Skeletal muscle tissue (tissue), 4 donors: Measurements from ENCODE around the gene M1AP. TPM values are rescaled to one million over a fixed set of nuclear protein-coding genes. Genes with fewer than 3 reads are reported as not detected.

Experiments used
- H3K27ac ChIP-seq: one replicate; pipeline ENCODE4 v1.7.0; 2013; ENCODE audit warnings: mild to moderate bottlenecking, low read depth, low read length, inconsistent platforms
- H3K27me3 ChIP-seq, 3 donors: one replicate each; pipeline ENCODE4 v1.7.0; 2013; ENCODE audit warnings: low read length in 3 of 3; ENCODE audit not compliant: control insufficient read depth in 3 of 3, insufficient read depth in 3 of 3
- H3K36me3 ChIP-seq, 3 donors: one replicate each; pipeline ENCODE4 v1.7.0; 2013; ENCODE audit warnings: low read length in 3 of 3; ENCODE audit not compliant: control insufficient read depth in 3 of 3, insufficient read depth in 3 of 3
- H3K4me1 ChIP-seq, 3 donors: one replicate each; pipeline ENCODE4 v1.7.0; 2013; ENCODE audit warnings: low read length in 3 of 3, mild to moderate bottlenecking in 3 of 3; ENCODE audit not compliant: control insufficient read depth in 3 of 3, insufficient read depth in 3 of 3
- H3K4me3 ChIP-seq, 3 donors: one replicate each; pipeline ENCODE4 v1.7.0; 2013; ENCODE audit warnings: low read length in 3 of 3
- H3K9ac ChIP-seq, 3 donors: one replicate each; pipeline ENCODE4 v1.7.0; 2013; ENCODE audit warnings: low read length in 3 of 3, mild to moderate bottlenecking in 3 of 3, moderate library complexity in 2 of 3, low read depth in 1 of 3
- H3K9me3 ChIP-seq, 3 donors: one replicate each; pipeline ENCODE4 v1.7.0; 2013; ENCODE audit warnings: low read length in 3 of 3; ENCODE audit not compliant: control insufficient read depth in 3 of 3
- total RNA-seq: library from RNA; depleted of rRNA; stranded (reverse); fragments of >200 nt; gene quantifications from one replicate; pipeline ENCODE4 v1.2.3, GENCODE V29; 2014
- donor health status: Osteomylitis.

M1AP gene
- total RNA-seq, 1 donor from 2014 or later: not detected

GRCh38 chr2:74658516-74658915, 10.4 kb upstream of the M1AP start:
- Histone ChIP-seq H3K9ac (no peak overlapping the region), H3K27me3 (no peaks in the 10 kb centered on the region), H3K4me3 (no peak overlapping the region), H3K36me3 (peaks cover 0 to 12% (median 8%) of the 10 kb centered on the region in 3 donors), H3K27ac (no peak overlapping the region), H3K9me3 (no peaks in the 10 kb centered on the region), H3K4me1 (peaks cover 7 to 10% (median 9%) of the 10 kb centered on the region in 3 donors)

- H3K36me3 ChIP-seq: peaks cover 0 to 8% (median 5%) of the 10 kb centered on the region in 3 donors
Observed at GRCh38 chr2:74655579-74655978, 7.4 kb upstream of the M1AP start.

GRCh38 chr2:74653985-74654882, 6.1 kb upstream of the M1AP start, which contains the start of gene SEMA4F:
Gene SEMA4F, plus strand, starts transcription at chr2:74654247. Its CDS starts 130 bp downstream, at chr2:74654377.
- Histone ChIP-seq H3K9ac (peak within 1 kb of the TSS; percentile 70 to 79 (median 78)), H3K27me3 (no peaks in the 10 kb centered on the region), H3K27ac (no peak within 1 kb of the TSS), H3K36me3 (peaks cover 0 to 6% (median 5%) of the 10 kb centered on the region in 3 donors), H3K4me3 (peak within 1 kb of the TSS; percentile 76 to 82 (median 81)), H3K4me1 (peaks cover 9 to 12% (median 10%) of the 10 kb centered on the region in 3 donors), H3K9me3 (no peaks in the 10 kb centered on the region)

More at GRCh38 chr2:74655579-74655978, 7.4 kb upstream of the M1AP start:
- H3K27me3 ChIP-seq: no peaks in the 10 kb centered on the region
- no peak overlapping the region for H3K27ac ChIP-seq
- no peak overlapping the region for H3K9ac ChIP-seq
- H3K9me3 ChIP-seq: no peaks in the 10 kb centered on the region
- no peak overlapping the region for H3K4me3 ChIP-seq
- peaks cover 9 to 12% (median 10%) of the 10 kb centered on the region in 3 donors for H3K4me1 ChIP-seq

- Histone ChIP-seq H3K27ac (no peak overlapping the region), H3K9me3 (no peaks in the 10 kb centered on the region), H3K4me3 (peak overlapping the region; percentile 76 to 82 (median 81)), H3K36me3 (peaks cover 0 to 6% (median 5%) of the 10 kb centered on the region in 3 donors), H3K9ac (peak overlapping the region; percentile 52 to 78 (median 67)), H3K27me3 (peaks cover 2 to 4% (median 3%) of the 10 kb centered on the region in 3 donors), H3K4me1 (peaks cover 9 to 12% (median 10%) of the 10 kb centered on the region in 3 donors)
Observed at GRCh38 chr2:74653589-74653984, 5.5 kb upstream of the M1AP start.

GRCh38 chr2:74646834-74647482, 1.2 kb downstream of the M1AP start:
- H3K9ac ChIP-seq: no peak overlapping the region
- H3K36me3 ChIP-seq: no peaks in the 10 kb centered on the region
- peaks cover 0 to 2% (median 0%) of the 10 kb centered on the region in 3 donors for H3K9me3 ChIP-seq
- H3K4me3 ChIP-seq: no peak overlapping the region
- peaks cover 19 to 24% (median 20%) of the 10 kb centered on the region in 3 donors for H3K27me3 ChIP-seq
- no peak overlapping the region for H3K27ac ChIP-seq
- no peaks in the 10 kb centered on the region for H3K4me1 ChIP-seq

- H3K27me3 ChIP-seq: peaks cover 19 to 24% (median 20%) of the 10 kb centered on the region in 3 donors
Observed at GRCh38 chr2:74646201-74646600, 1.9 kb downstream of the M1AP start.

GRCh38 chr2:74645344-74645743, 2.8 kb downstream of the M1AP start:
- H3K27ac ChIP-seq: no peak overlapping the region

More at GRCh38 chr2:74646201-74646600, 1.9 kb downstream of the M1AP start:
- H3K4me1 ChIP-seq: no peaks in the 10 kb centered on the region
- H3K4me3 ChIP-seq: no peak overlapping the region
- H3K27ac ChIP-seq: no peak overlapping the region
- no peak overlapping the region for H3K9ac ChIP-seq
- peaks cover 0 to 2% (median 0%) of the 10 kb centered on the region in 3 donors for H3K9me3 ChIP-seq
- H3K36me3 ChIP-seq: no peaks in the 10 kb centered on the region

GRCh38 chr2:74639550-74639949, 8.6 kb downstream of the M1AP start:
- Histone ChIP-seq H3K9me3 (no peaks in the 10 kb centered on the region), H3K4me3 (no peak overlapping the region), H3K27me3 (peaks cover 0 to 4% (median 2%) of the 10 kb centered on the region in 3 donors), H3K27ac (no peak overlapping the region), H3K9ac (no peak overlapping the region), H3K4me1 (no peaks in the 10 kb centered on the region), H3K36me3 (no peaks in the 10 kb centered on the region)

More at GRCh38 chr2:74645344-74645743, 2.8 kb downstream of the M1AP start:
- Histone ChIP-seq H3K4me1 (no peaks in the 10 kb centered on the region), H3K36me3 (no peaks in the 10 kb centered on the region), H3K27me3 (peaks cover 19 to 24% (median 20%) of the 10 kb centered on the region in 3 donors), H3K9ac (no peak overlapping the region), H3K4me3 (no peak overlapping the region), H3K9me3 (peaks cover 0 to 2% (median 0%) of the 10 kb centered on the region in 3 donors)

GRCh38 chr2:74632939-74633312, 15.2 kb downstream of the M1AP start:
- Histone ChIP-seq H3K4me1 (no peaks in the 10 kb centered on the region), H3K9ac (no peak overlapping the region), H3K9me3 (no peaks in the 10 kb centered on the region), H3K27ac (no peak overlapping the region), H3K36me3 (no peaks in the 10 kb centered on the region), H3K27me3 (no peaks in the 10 kb centered on the region), H3K4me3 (no peak overlapping the region)
